ENCODE data around the gene DIDO1. TPM values are rescaled to one million over a fixed set of nuclear protein-coding genes. Genes with fewer than 3 reads are reported as not detected.

The DIDO1 gene
- total RNA-seq, 8 experiments from 2014 or later: 24.1 to 61.2 (median 36.0) TPM

DNA sequence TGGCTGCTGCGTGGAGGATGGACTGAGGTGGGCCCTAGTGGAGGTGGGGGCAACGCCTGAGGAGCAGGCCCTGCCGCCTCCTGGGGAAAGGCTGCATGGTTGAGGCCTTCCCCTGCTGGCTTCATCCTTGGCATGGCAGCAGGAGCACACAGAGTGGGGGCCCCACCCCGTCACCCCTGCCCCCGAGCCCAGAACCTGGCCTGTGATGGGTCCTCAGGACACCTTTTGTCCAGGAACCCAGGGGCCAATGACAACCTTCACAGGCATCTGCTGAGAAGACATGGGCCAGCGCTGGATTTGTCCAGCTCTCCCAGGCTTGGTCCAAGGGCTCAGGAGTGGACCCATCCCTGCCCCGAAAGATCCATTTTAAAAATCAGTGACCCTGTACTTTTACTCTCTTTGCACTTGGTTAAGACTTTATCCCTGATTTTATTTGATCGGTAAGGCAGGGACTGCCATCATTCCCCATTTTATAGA lies 25.6 kb upstream of the DIDO1 start:
- H3K27ac ChIP-seq: no peak overlapping the region
- H3K4me3 ChIP-seq: no peak overlapping the region
- H3K4me1 ChIP-seq (replicated peaks in 1 of 2): peaks cover 20 to 22% of the 10 kb centered on the region in 2 donors
- no peak for ATAC-seq (replicated peaks in 6 of 8)
- WGBS, 10 experiments: 40 to 100% (median 80%) methylated on average over 1 to 2 of the region's 8 CpGs; no CpG with 5 or more reads in 7 of the 10 experiments
- in situ Hi-C loops (cut with MboI; ENCODE audit: low pct_unique_long_range_greater_than_20kb in 2 of 9, low sequenced_read_pairs in 9 of 9, unreplicated experiment in 9 of 9): no loop called here

DNA sequence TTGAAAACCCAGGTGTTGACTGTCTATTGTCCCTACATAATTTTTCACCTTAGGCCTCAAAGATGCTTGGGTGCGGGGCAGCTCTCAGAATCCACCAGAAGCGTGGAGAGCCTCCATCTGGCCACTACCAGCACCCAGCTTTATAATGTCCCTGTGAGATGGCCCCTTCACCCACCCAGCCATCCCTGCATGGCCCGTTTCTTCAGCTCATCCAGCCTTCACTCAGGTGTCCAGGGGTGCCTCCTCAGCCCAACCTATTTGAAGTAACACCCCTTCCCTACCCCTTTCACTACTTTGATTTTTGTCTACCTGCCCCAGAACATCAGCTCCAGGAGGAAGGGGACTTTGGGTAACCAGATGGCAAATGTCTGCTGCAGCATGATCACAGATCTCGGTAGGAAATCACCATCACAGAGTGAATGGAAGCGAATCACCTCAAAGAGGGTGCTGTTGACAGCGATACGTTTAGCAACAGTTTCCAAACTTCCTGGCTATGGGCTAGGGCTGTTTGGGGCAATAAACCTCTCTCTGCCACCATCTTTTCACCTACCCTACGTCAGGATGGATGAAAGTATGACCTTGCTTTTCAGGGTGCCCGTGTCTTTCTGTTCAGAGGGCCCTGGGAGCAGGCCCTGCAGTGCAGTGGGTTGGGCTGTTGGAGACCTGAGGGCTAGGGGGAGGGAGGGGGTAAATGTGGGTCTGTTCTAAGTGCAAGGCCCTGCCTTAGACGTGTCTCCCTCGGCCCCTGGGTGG lies 25.0 kb upstream of the DIDO1 start:
- 69 to 100% (median 89%) methylated on average over 1 to 6 of the region's 11 CpGs; no CpG with 5 or more reads in 2 of the 10 experiments for WGBS, 10 experiments
- H3K4me3 ChIP-seq: no peak overlapping the region
- H3K4me1 ChIP-seq (replicated peaks in 1 of 2): peaks cover 20 to 22% of the 10 kb centered on the region in 2 donors
- H3K27ac ChIP-seq: no peak overlapping the region
- in situ Hi-C loops (cut with MboI; ENCODE audit: low pct_unique_long_range_greater_than_20kb in 2 of 9, low sequenced_read_pairs in 9 of 9, unreplicated experiment in 9 of 9): no loop called here
- ATAC-seq (replicated peaks in 6 of 8): no peak

DNA sequence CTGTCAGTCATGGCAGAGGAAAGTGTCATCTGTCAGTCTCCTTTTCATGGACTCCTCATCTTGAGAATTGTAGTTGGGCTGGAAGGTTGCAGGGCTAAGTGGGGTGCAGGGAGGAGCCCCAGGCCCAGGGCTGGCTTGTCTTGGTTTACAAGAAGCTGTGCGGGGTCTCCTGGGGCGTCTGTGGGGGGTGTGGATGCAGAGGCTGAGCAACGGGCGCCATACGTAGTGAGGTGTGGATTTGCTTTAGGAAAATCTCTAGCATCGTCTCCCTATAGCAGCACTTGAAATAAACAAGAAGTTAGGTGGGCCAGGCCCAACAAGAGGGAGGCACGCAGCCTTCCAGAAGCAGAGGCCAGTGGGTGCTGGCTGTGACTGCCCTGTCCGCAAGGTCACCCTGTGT lies 24.4 kb upstream of the DIDO1 start:
- H3K4me3 ChIP-seq: no peak overlapping the region
- WGBS, 10 experiments: 100% methylated on average over 1 of the region's 8 CpGs; no CpG with 5 or more reads in 8 of the 10 experiments
- no peak for ATAC-seq (replicated peaks in 6 of 8)
- peaks cover 20 to 22% of the 10 kb centered on the region in 2 donors for H3K4me1 ChIP-seq (replicated peaks in 1 of 2)
- H3K27ac ChIP-seq: no peak overlapping the region
- in situ Hi-C loops (cut with MboI; ENCODE audit: low pct_unique_long_range_greater_than_20kb in 2 of 9, low sequenced_read_pairs in 9 of 9, unreplicated experiment in 9 of 9): no loop called here

DNA sequence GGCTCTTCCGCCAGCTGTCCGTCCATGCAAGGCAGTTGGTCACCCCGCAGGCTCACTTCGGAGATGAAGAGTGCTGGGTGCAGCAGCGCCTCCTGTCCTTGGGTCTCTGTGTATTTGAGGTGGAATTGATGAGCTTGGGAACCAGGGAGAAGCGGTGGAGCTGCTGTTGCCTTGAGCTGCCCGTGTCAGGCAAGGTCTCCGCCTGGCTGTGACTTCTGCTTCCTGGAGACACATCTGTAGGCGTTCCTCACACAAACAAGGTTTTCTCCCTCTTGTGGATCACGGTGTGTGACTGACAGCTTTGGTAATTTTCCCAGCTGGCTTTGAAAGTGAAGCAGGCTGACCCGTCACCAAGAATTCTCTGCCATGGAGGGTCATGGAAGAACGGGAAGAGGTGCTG lies 23.7 kb upstream of the DIDO1 start:
- 91 to 100% (median 98%) methylated on average over 1 to 11 of the region's 12 CpGs; no CpG with 5 or more reads in 5 of the 10 experiments for WGBS, 10 experiments
- H3K4me3 ChIP-seq: no peak overlapping the region
- peaks cover 20% of the 10 kb centered on the region in 2 donors for H3K4me1 ChIP-seq (replicated peaks in 1 of 2)
- in situ Hi-C loops (cut with MboI; ENCODE audit: low pct_unique_long_range_greater_than_20kb in 2 of 9, low sequenced_read_pairs in 9 of 9, unreplicated experiment in 9 of 9): no loop called here
- no peak for ATAC-seq (replicated peaks in 6 of 8)
- H3K27ac ChIP-seq: no peak overlapping the region

DNA sequence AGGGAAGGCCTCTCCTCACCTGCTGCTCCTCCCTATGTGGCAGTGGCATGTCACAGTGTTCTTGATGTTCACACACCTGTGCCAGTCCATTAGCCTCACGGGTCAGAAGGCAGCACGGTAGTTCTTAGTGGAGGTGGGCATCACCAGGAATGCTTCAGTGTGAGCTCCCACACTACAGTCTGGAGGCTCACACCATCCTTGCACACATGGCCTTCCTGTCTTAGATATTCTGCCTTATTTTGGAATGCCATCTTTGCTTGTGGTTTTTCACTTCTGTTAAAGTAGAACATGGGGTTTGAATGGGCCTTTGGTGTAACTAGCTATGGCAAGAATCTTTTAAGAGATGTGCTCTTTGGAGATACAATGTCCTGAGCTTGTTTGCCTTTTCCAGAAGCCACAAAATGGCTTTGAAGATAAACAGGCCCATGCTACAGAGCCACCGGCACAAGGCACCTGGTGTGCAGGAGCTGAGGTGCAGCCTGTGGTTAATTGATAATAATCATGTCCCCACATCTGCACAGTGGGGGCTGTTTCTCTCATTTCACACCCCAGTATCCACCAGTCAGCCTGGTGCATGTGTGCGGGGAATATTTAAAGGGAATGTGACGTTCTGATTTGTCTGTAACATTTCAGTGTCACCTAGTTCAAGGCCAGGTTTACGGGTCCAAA lies 23.0 kb upstream of the DIDO1 start:
- H3K27ac ChIP-seq: no peak overlapping the region
- no peak overlapping the region for H3K4me3 ChIP-seq
- ATAC-seq (replicated peaks in 6 of 8): no peak
- H3K4me1 ChIP-seq (replicated peaks in 1 of 2): peaks cover 14% of the 10 kb centered on the region in 2 donors
- 92 to 100% (median 98%) methylated on average over 1 to 6 of the region's 6 CpGs; no CpG with 5 or more reads in 2 of the 10 experiments for WGBS, 10 experiments
- in situ Hi-C loops (cut with MboI; ENCODE audit: low pct_unique_long_range_greater_than_20kb in 2 of 9, low sequenced_read_pairs in 9 of 9, unreplicated experiment in 9 of 9): no loop called here

DNA sequence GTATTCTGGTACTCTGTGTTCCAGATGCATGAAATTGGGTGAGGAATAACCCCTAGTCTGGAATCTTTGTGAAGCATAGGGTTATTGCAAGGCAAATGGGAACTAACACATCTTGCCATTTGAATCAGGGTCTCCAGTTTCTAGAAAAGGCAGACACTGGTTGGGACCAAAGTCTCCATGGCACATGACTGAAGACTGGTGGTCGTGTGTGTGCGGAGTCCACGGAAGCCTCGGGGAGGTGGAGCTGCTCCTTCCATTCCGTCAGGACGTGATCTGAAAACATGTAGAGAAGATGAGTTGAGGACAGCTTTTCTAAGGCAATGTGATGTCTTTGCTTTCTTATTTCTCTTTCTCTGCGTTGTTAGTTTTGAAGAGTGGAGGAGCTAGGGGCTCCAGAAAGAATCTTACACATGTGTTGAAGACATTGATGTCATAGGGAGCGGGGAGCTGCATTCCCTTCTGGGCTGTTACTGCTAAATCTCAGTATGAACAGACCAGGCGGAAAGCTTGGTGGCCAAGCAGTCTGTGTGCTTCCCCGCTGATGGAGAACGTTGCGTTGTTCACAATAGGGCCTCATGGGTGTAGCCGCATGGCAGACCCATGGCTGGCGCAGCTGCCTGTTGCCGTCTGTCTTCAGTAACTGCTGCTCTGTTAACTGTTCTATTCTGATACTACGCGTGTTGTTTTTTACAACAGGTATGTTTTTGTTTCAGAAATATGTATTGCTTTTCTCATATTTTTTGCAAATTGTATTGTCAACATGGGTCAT lies 21.4 kb upstream of the DIDO1 start:
- WGBS, 10 experiments: 68 to 100% (median 95%) methylated on average over 2 to 16 of the region's 17 CpGs; no CpG with 5 or more reads in 2 of the 10 experiments
- no peak overlapping the region for H3K27ac ChIP-seq
- no peak overlapping the region for H3K4me3 ChIP-seq
- no peak for ATAC-seq (replicated peaks in 6 of 8)
- H3K4me1 ChIP-seq (replicated peaks in 1 of 2): no peaks in the 10 kb centered on the region
- in situ Hi-C loops (cut with MboI; ENCODE audit: low pct_unique_long_range_greater_than_20kb in 2 of 9, low sequenced_read_pairs in 9 of 9, unreplicated experiment in 9 of 9): no loop called here

DNA sequence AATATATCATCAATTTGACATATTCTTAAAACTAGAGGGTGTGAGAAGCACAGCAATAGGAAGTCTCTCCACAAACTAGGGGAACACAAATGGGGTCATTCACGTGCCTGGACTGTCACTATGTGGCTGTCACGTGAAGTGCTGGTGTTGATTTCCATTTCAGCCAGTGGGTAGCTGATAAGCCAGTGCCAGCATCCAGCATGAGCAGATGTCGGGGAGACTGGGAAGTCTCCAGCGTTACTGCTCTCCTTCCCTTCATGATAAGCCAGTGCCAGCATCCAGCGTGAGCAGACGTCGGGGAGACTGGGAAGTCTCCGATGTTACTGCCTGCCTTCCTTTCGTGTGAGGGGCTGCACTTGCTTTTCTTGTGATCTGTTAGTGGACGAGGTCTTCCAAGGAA lies 20.6 kb upstream of the DIDO1 start:
- H3K4me3 ChIP-seq: no peak overlapping the region
- no peak for ATAC-seq (replicated peaks in 6 of 8)
- 67 to 100% (median 93%) methylated on average over 1 to 8 of the region's 10 CpGs; no CpG with 5 or more reads in 1 of the 10 experiments for WGBS, 10 experiments
- H3K4me1 ChIP-seq (replicated peaks in 1 of 2): no peaks in the 10 kb centered on the region
- in situ Hi-C loops (cut with MboI; ENCODE audit: low pct_unique_long_range_greater_than_20kb in 2 of 9, low sequenced_read_pairs in 9 of 9, unreplicated experiment in 9 of 9): no loop called here
- H3K27ac ChIP-seq: no peak overlapping the region

DNA sequence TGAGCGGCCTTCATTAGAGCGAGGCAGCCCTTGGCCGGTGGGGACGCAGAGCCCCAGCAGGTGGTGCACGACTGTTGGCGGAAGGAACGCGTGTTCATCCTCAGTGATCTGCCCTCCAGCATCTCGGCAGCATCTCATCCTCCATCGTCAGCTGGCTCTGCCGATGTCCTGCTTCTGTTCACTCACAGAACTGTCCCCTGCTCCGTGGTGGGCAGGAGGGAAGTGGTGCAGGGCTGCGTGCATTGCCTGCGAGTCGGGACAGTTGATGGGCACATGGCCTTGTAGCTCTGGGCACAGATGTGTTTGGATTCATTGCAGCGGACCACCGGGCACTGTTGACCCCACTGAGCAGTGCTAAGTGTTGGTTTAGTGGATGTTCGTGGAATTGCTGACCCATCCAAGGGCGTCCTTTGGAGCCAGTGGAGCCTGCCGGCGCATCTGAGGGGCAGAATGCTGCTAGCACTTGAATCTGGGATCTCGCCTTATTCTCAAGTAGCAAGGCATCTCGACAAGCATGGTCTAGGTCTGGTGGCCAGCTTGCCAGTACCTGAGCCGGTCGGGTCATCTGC lies 19.6 kb upstream of the DIDO1 start:
- no peak overlapping the region for H3K27ac ChIP-seq
- in situ Hi-C loops (cut with MboI; ENCODE audit: low pct_unique_long_range_greater_than_20kb in 2 of 9, low sequenced_read_pairs in 9 of 9, unreplicated experiment in 9 of 9): no loop called here
- WGBS, 10 experiments: 96 to 100% (median 100%) methylated on average over 1 to 8 of the region's 25 CpGs; no CpG with 5 or more reads in 7 of the 10 experiments
- H3K4me3 ChIP-seq: no peak overlapping the region
- no peaks in the 10 kb centered on the region for H3K4me1 ChIP-seq (replicated peaks in 1 of 2)
- peak in 4 of 8 experiments; percentile 13 to 28 (median 26) for ATAC-seq (replicated peaks in 6 of 8)

DNA sequence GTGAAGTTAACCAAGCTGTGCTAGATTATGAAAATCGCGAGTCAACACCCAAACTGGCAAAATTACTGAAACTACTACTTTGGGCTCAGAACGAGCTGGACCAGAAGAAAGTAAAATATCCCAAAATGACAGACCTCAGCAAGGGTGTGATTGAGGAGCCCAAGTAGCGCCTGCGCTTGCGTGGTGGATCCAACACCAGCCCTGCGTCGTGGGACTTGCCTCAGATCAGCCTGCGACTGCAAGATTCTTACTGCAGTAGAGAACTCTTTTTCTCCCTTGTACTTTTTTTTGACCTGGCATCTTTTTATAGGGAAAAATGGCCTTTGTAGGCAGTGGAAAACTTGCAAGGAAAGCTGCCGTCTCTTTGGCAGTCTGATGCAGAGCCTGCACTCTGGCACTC lies 18.4 kb upstream of the DIDO1 start:
- 85 to 100% (median 94%) methylated on average over 3 to 10 of the region's 10 CpGs; no CpG with 5 or more reads in 1 of the 10 experiments for WGBS, 10 experiments
- H3K4me3 ChIP-seq: no peak overlapping the region
- in situ Hi-C loops (cut with MboI; ENCODE audit: low pct_unique_long_range_greater_than_20kb in 2 of 9, low sequenced_read_pairs in 9 of 9, unreplicated experiment in 9 of 9): no loop called here
- no peak for ATAC-seq (replicated peaks in 6 of 8)
- H3K4me1 ChIP-seq (replicated peaks in 1 of 2): peaks cover 0 to under 1% of the 10 kb centered on the region in 2 donors
- no peak overlapping the region for H3K27ac ChIP-seq

DNA sequence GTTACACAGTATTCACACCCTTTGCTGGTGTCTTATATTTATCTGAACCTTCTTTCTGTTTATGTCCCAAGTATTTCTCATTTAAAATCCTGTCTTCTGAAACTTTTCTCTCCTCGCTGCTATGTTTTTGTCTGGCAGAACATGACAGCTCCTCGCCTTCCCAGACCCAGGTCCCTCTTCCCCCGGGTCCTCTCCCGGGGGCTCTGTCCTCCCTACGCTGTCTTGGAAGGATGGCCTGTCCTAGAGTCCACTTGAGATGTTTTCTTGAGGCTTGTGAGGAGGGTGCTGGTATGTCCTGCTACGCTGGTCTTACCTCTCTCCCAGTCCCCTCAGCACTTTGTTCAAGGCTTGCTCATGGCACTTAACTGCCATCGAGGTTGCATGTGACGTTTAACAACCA lies 17.9 kb upstream of the DIDO1 start:
- no peak for ATAC-seq (replicated peaks in 6 of 8)
- no peak overlapping the region for H3K4me3 ChIP-seq
- H3K27ac ChIP-seq: no peak overlapping the region
- WGBS, 10 experiments: 88 to 100% (median 100%) methylated on average over 2 to 8 of the region's 8 CpGs; no CpG with 5 or more reads in 1 of the 10 experiments
- H3K4me1 ChIP-seq (replicated peaks in 1 of 2): peaks cover 4 to 6% of the 10 kb centered on the region in 2 donors
- in situ Hi-C loops (cut with MboI; ENCODE audit: low pct_unique_long_range_greater_than_20kb in 2 of 9, low sequenced_read_pairs in 9 of 9, unreplicated experiment in 9 of 9): no loop called here

DNA sequence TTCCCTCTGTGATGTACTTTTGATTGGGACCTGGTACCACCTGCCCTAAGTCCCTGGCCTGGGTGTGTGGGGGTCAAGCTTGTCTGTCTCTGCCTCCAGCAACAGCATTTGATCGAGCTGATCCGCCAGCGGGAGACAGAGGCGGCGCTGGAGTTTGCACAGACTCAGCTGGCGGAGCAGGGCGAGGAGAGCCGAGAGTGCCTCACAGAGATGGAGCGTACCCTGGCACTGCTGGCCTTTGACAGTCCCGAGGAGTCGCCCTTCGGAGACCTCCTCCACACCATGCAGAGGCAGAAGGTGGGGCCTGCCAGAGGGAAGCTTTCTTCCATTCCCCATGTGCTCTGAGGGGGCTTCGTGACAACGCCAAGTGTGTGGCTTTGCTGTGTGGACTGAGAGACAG lies 17.1 kb upstream of the DIDO1 start:
- ATAC-seq (replicated peaks in 6 of 8): no peak
- H3K27ac ChIP-seq: no peak overlapping the region
- H3K4me3 ChIP-seq: no peak overlapping the region
- 80 to 100% (median 99%) methylated on average over 1 to 11 of the region's 14 CpGs; no CpG with 5 or more reads in 2 of the 10 experiments for WGBS, 10 experiments
- in situ Hi-C loops (cut with MboI; ENCODE audit: low pct_unique_long_range_greater_than_20kb in 2 of 9, low sequenced_read_pairs in 9 of 9, unreplicated experiment in 9 of 9): no loop called here
- peaks cover 9 to 10% of the 10 kb centered on the region in 2 donors for H3K4me1 ChIP-seq (replicated peaks in 1 of 2)

DNA sequence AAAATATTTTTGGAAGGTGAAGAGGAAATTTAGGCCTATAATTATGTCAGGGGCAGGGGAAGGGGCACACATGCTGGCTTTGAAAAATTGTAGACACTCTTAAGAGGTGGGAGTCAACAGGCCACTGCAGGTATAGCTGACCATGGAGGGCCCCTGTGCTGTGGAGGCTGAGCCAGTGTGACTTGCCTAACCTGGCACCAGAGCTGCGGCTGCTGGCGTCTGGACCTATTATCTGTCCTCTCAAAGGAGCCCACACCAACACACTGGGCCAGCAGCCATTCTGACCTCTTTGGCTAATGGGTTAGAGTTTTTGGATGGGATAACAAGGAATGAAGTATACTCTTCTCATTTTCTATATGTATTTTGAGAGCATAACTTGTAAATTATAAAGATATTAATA lies 16.2 kb upstream of the DIDO1 start:
- in situ Hi-C loops (cut with MboI; ENCODE audit: low pct_unique_long_range_greater_than_20kb in 2 of 9, low sequenced_read_pairs in 9 of 9, unreplicated experiment in 9 of 9): no loop called here
- Histone ChIP-seq H3K4me3 (no peak overlapping the region), H3K4me1 (replicated peaks in 1 of 2) (peaks cover 9 to 10% of the 10 kb centered on the region in 2 donors), H3K27ac (no peak overlapping the region)
- ATAC-seq (replicated peaks in 6 of 8): no peak
- 100% methylated on average over 2 of the region's 2 CpGs; no CpG with 5 or more reads in 8 of the 10 experiments for WGBS, 10 experiments

Measured in motor neuron (in vitro differentiated cells).